GM23338 (cell line): Measurements from ENCODE around the gene PSIP1.

Source experiments
- CREB1 ChIP-seq: fragments of 250-450 bp; sonication (Bioruptor Pico); IDR thresholded peaks from 2 replicates; pipeline ENCODE4 v1.5.0; 2020; ENCODE audit warnings: low read depth, mild to moderate bottlenecking, moderate library complexity
- EZH2 ChIP-seq: fragments of 200-600 bp; sonication (generic); IDR thresholded peaks from one replicate; pipeline ENCODE4 v1.8.0; 2017; ENCODE audit warnings: antibody characterized with exemption, mild to moderate bottlenecking, low read depth; ENCODE audit not compliant: unreplicated experiment
- EZH2phosphoT487 ChIP-seq: fragments of 200-600 bp; sonication (generic); IDR thresholded peaks from one replicate; pipeline ENCODE4 v1.8.1; 2018; ENCODE audit warnings: antibody characterized with exemption; ENCODE audit not compliant: unreplicated experiment
- JUNB ChIP-seq: IDR thresholded peaks from one replicate; pipeline ENCODE4 v1.6.1; 2016; ENCODE audit warnings: antibody characterized with exemption; ENCODE audit not compliant: unreplicated experiment
- NANOG ChIP-seq: IDR thresholded peaks from 2 replicates; pipeline ENCODE4 v1.6.1; 2016; ENCODE audit warnings: antibody characterized with exemption, borderline replicate concordance
- POLR2AphosphoS5 ChIP-seq: IDR thresholded peaks from 2 replicates; pipeline ENCODE4 v1.6.1; 2016; ENCODE audit warnings: antibody characterized with exemption, low read depth
- STAT1 ChIP-seq: IDR thresholded peaks from one replicate; pipeline ENCODE4 v1.6.1; 2016; ENCODE audit warnings: antibody characterized with exemption; ENCODE audit not compliant: unreplicated experiment
- TF ChIP-seq, protein P1 (sequence below), 2 experiments: fragments of 200-600 bp in 1 of 2; sonication (generic) in 1 of 2; conservative IDR thresholded peaks; 2 replicates each; pipeline versions ENCODE4 v1.5.1 to v1.6.1; 2016 to 2017; ENCODE audit warnings: antibody characterized with exemption in 2 of 2, low read depth in 2 of 2, mild to moderate bottlenecking in 2 of 2, moderate library complexity in 1 of 2
- TF ChIP-seq, protein P2 (sequence below): IDR thresholded peaks from one replicate; pipeline ENCODE4 v1.6.1; 2018; ENCODE audit warnings: antibody characterized with exemption; ENCODE audit not compliant: unreplicated experiment

DNA sequence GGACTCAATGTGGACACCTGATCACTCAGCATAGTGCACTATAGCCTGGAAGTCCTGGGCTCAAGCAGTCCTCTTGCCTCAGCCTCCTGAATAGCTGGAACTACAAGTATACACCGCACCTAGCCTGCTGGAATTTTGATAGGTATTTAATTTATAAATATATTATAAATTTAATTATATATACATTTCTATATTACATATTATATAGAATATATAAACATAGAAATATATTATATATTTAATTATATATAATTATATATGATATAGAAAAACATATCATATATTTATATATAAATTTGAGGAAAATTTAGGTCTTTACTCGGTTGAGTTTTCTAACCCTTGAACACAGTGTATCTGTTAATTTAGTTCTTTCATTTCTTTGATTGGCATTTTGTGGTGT is 15.2 kb upstream of the PSIP1 start:
- TF ChIP-seq, protein P1, sequence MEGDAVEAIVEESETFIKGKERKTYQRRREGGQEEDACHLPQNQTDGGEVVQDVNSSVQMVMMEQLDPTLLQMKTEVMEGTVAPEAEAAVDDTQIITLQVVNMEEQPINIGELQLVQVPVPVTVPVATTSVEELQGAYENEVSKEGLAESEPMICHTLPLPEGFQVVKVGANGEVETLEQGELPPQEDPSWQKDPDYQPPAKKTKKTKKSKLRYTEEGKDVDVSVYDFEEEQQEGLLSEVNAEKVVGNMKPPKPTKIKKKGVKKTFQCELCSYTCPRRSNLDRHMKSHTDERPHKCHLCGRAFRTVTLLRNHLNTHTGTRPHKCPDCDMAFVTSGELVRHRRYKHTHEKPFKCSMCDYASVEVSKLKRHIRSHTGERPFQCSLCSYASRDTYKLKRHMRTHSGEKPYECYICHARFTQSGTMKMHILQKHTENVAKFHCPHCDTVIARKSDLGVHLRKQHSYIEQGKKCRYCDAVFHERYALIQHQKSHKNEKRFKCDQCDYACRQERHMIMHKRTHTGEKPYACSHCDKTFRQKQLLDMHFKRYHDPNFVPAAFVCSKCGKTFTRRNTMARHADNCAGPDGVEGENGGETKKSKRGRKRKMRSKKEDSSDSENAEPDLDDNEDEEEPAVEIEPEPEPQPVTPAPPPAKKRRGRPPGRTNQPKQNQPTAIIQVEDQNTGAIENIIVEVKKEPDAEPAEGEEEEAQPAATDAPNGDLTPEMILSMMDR (conservative IDR thresholded peaks at IDR 0.05; ENCODE audit: low read depth in 2 of 2) = no peak
- TF ChIP-seq EZH2phosphoT487 (no peak), STAT1 (no peak), CREB1 (CRISPR knock-in tag) (no peak), POLR2AphosphoS5 (no peak), NANOG (no peak), EZH2 (no peak), JUNB (no peak)
- TF ChIP-seq, protein P2, sequence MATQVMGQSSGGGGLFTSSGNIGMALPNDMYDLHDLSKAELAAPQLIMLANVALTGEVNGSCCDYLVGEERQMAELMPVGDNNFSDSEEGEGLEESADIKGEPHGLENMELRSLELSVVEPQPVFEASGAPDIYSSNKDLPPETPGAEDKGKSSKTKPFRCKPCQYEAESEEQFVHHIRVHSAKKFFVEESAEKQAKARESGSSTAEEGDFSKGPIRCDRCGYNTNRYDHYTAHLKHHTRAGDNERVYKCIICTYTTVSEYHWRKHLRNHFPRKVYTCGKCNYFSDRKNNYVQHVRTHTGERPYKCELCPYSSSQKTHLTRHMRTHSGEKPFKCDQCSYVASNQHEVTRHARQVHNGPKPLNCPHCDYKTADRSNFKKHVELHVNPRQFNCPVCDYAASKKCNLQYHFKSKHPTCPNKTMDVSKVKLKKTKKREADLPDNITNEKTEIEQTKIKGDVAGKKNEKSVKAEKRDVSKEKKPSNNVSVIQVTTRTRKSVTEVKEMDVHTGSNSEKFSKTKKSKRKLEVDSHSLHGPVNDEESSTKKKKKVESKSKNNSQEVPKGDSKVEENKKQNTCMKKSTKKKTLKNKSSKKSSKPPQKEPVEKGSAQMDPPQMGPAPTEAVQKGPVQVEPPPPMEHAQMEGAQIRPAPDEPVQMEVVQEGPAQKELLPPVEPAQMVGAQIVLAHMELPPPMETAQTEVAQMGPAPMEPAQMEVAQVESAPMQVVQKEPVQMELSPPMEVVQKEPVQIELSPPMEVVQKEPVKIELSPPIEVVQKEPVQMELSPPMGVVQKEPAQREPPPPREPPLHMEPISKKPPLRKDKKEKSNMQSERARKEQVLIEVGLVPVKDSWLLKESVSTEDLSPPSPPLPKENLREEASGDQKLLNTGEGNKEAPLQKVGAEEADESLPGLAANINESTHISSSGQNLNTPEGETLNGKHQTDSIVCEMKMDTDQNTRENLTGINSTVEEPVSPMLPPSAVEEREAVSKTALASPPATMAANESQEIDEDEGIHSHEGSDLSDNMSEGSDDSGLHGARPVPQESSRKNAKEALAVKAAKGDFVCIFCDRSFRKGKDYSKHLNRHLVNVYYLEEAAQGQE = no peak
